ENCODE measurements around the gene ATP6V0A4.

- TF ChIP-seq CEBPB (IDR thresholded peaks at IDR 0.05; ENCODE audit: borderline replicate concordance, low read depth, low read length) (no peak), SP2 (CRISPR knock-in tag; IDR thresholded peaks at IDR 0.05) (no peak), ZNF841 (CRISPR knock-in tag; IDR thresholded peaks at IDR 0.05; ENCODE audit: borderline replicate concordance) (no peak), GABPA (IDR thresholded peaks at IDR 0.05; ENCODE audit: low read depth, low read length) (no peak), GABPA (CRISPR knock-in tag; IDR thresholded peaks at IDR 0.05; ENCODE audit: low read depth) (no peak), E2F1 (CRISPR knock-in tag; IDR thresholded peaks at IDR 0.05) (no peak), POLR2A (IDR thresholded peaks at IDR 0.05; ENCODE audit: insufficient read depth in 1 of 2, low read depth in 2 of 2, low read length in 2 of 2) (no peak), ZNF343 (CRISPR knock-in tag; IDR thresholded peaks at IDR 0.05) (no peak), RORA (CRISPR knock-in tag; IDR thresholded peaks at IDR 0.05) (no peak)
- TF ChIP-seq, protein P1, sequence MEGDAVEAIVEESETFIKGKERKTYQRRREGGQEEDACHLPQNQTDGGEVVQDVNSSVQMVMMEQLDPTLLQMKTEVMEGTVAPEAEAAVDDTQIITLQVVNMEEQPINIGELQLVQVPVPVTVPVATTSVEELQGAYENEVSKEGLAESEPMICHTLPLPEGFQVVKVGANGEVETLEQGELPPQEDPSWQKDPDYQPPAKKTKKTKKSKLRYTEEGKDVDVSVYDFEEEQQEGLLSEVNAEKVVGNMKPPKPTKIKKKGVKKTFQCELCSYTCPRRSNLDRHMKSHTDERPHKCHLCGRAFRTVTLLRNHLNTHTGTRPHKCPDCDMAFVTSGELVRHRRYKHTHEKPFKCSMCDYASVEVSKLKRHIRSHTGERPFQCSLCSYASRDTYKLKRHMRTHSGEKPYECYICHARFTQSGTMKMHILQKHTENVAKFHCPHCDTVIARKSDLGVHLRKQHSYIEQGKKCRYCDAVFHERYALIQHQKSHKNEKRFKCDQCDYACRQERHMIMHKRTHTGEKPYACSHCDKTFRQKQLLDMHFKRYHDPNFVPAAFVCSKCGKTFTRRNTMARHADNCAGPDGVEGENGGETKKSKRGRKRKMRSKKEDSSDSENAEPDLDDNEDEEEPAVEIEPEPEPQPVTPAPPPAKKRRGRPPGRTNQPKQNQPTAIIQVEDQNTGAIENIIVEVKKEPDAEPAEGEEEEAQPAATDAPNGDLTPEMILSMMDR (CRISPR knock-in tag; IDR thresholded peaks at IDR 0.05): no peak
- TF ChIP-seq, protein P2, sequence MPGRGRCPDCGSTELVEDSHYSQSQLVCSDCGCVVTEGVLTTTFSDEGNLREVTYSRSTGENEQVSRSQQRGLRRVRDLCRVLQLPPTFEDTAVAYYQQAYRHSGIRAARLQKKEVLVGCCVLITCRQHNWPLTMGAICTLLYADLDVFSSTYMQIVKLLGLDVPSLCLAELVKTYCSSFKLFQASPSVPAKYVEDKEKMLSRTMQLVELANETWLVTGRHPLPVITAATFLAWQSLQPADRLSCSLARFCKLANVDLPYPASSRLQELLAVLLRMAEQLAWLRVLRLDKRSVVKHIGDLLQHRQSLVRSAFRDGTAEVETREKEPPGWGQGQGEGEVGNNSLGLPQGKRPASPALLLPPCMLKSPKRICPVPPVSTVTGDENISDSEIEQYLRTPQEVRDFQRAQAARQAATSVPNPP (CRISPR knock-in tag; IDR thresholded peaks at IDR 0.05): no peak
Observed at GRCh38 chr7:138749960-138750359, 48.0 kb downstream of the ATP6V0A4 start.

Data from HepG2 (cell line).